Measurements from ENCODE around the gene ZNF3.

ZNF3 gene

GRCh38 chr7:100090527-100091410 is 9.2 kb upstream of the ZNF3 start:
- DNase-seq (ENCODE audit: low spot score): no peak
- TF ChIP-seq CTCF (IDR thresholded peaks at IDR 0.05; ENCODE audit: extremely low read depth, missing control alignments): no peak

- DNase-seq (ENCODE audit: low spot score): no peak
- TF ChIP-seq CTCF (IDR thresholded peaks at IDR 0.05; ENCODE audit: extremely low read depth, missing control alignments): no peak
Measured at GRCh38 chr7:100089458-100090196, 8.1 kb upstream of the ZNF3 start.

GRCh38 chr7:100088621-100089457 is 7.3 kb upstream of the ZNF3 start, which contains the start of gene COPS6:
Gene COPS6 (plus strand): TSS chr7:100088969. CDS start chr7:100088991, 22 bp downstream.
- no peak for TF ChIP-seq CTCF (IDR thresholded peaks at IDR 0.05; ENCODE audit: extremely low read depth, missing control alignments)
- peak; percentile 91 for DNase-seq (ENCODE audit: low spot score)

GRCh38 chr7:100088095-100088620 is 6.6 kb upstream of the ZNF3 start:
- no peak for TF ChIP-seq CTCF (IDR thresholded peaks at IDR 0.05; ENCODE audit: extremely low read depth, missing control alignments)
- DNase-seq (ENCODE audit: low spot score): no peak

GRCh38 chr7:100087055-100087750 is 5.7 kb upstream of the ZNF3 start:
- TF ChIP-seq CTCF (IDR thresholded peaks at IDR 0.05; ENCODE audit: extremely low read depth, missing control alignments): no peak
- DNase-seq (ENCODE audit: low spot score): no peak

GRCh38 chr7:100085515-100085914 is 4.0 kb upstream of the ZNF3 start:
- no peak for TF ChIP-seq CTCF (IDR thresholded peaks at IDR 0.05; ENCODE audit: extremely low read depth, missing control alignments)
- DNase-seq (ENCODE audit: low spot score): no peak

All from GM20000 (cell line).